Posterior vena cava (tissue), 2 donors: Measurements from ENCODE around the gene HADHB. TPM values are rescaled to one million over a fixed set of nuclear protein-coding genes. Genes with fewer than 3 reads are reported as not detected.
A peak's percentile ranks its signal among the peaks of the same experiment; 100 is the strongest.
"Not testable (repeated sequence)": the region's sequence is repeated elsewhere in the genome, so short reads cannot be mapped to it uniquely, and the experiment has no call there.

Experiments
- DNase-seq: peaks from one replicate; pipeline ENCODE4 v3.0.0-alpha.2; 2020; ENCODE audit warnings: low spot score
- intact Hi-C, 2 donors: fragments of 100-400 bp; cut with DNase I; formaldehyde crosslinking; loops; one replicate each; pipeline versions ENCODE4 v1.14.1 to v1.14.2; 2022 to 2023
- total RNA-seq, 2 donors: library from RNA; stranded (reverse); fragmentation: NEBNext Ultra II Directional; extraction: Animal tissue kit (Norgen Biotek cat#: 25700); gene quantifications; one replicate each; pipeline ENCODE4 v1.2.1, GENCODE V29; 2021
- donor health status: DM: yes; HTN: yes; CAD: no.
- donor health status: DM: yes; HTN: yes; CAD: no.

Gene HADHB
- total RNA-seq, 2 donors from 2014 or later, result 87.6 to 125 TPM

DNA sequence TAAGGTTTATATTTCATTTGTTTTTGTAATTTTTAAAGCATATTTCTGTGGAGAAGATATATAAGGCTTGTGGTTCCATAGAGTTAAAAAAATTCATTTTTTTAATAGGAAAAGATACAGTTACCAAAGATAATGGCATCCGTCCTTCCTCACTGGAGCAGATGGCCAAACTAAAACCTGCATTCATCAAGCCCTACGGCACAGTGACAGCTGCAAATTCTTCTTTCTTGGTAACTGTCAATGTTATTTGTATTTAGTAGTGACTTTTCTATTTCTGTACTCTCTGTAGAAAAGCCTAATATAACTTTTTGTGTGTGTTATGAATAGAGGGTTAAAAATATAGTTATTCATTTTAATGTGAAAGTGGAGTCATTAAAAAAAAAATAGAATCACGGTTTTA is 35.1 kb downstream of the HADHB start:
- DNase-seq, result no peak
- intact Hi-C loops, result no loop called here

DNA sequence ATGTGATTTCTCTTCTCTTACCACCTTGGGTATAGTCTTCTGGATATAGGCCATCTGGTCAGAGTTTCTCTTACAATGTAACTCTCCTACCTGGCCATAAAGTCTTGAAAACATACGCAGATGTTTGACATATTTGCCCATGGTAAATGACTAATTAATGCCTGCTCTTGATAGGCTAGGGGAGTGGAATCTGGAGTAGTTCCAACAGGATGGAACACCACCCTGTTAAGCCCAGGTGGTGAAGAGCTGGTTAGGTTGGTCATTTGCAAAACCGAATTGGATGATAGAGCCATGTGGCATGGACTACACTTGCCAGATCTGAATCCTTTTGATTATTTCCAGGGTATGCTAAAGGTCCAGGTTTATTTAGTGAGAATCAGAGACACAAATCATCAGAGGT is 36.5 kb downstream of the HADHB start:
- no peak for DNase-seq
- intact Hi-C loops, result no loop called here

DNA sequence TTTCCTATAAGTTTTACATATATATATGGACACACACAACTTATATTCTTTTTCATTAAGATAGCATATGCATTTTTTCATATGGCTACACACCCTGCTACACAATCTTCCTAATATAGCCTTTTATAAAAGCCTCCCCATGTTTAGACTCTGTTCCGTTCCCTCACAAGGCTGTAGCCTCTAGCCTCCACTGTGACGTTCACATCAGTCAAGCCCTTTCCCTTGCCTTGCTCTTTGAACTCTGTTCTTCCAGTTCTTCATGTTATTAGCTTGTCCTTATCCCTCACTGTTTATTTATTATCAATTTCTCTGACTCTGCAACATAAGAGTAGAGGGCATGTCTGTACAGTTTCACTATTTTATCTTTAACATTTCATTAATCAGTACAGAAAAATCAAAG is 38.9 kb downstream of the HADHB start:
- intact Hi-C loops, result no loop called here

DNA sequence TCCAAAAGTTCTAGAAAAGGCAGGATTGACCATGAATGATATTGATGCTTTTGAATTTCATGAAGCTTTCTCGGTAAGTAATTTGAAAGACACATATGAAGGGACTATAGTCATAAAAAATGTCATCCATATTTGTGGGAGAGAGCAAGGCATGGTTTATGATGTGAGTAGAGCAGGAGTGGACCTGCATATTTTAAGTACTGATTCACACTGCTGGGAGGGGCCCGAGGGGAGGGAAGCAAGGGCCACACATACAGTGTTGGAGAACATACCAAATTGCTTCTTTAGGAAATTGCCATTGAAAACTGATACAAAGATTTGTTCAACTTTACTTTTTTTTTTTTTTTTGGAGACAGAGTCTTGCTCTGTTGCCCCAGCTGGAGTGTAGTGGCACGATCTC is 39.4 kb downstream of the HADHB start:
- intact Hi-C loops, result no loop called here
- DNase-seq, result no peak

More for the DNA sequence above, 38.9 kb downstream of the HADHB start:
- DNase-seq, result no peak

DNA sequence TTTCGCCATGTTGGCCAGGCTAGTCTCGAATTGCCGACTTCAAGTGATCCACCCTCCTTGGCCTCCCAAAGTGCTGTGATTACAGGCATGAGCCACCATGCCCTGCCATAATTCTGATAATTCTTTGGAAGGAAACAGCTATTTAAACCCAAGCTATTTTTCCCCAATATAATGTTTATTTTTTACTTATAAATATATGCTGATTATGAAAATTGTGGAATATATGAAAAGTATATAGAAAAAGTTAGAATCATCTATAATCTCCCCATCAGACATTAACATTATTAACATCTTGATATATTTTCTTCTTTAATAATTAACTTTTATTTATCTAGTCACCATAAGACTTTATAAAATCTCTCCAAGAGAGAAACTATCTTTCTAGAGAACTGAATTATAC is 41.2 kb downstream of the HADHB start:
- intact Hi-C loops, result no loop called here
- no peak for DNase-seq

DNA sequence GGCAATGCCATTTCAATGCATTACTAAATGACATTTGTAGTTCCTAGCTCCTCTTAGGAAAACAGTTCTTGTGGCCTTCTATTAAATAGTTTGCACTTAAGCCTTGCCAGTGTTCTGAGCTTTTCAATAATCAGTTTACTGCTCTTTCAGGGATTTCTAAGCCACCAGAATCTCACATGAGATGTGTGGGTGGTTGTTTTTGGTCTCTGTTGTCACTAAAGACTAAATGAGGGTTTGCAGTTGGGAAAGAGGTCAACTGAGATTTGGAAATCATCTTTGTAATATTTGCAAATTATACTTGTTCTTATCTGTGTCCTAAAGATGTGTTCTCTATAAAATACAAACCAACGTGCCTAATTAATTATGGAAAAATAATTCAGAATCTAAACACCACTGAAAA is 45.3 kb downstream of the HADHB start:
- DNase-seq, result no peak
- intact Hi-C loops, result no loop called here

DNA sequence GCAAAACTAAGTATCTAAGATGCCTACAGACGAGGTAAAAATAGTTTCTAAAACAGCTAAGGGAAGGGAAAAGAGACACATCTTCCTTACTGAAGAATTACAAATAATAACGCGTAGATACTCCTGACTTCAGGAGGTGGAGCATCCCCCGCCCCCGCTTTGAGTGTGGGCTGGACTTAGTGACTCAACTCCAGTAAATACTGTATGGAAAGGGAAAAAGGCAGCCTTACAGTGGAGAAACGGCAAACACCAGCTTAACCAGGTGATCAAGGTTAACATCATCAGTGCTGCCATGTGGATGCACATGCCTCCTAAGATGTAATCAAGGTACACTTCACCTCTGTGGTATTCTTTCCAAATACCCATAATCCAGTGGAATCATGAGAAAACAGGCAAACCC is 47.9 kb downstream of the HADHB start:
- no peak for DNase-seq
- intact Hi-C loops, result no loop called here

DNA sequence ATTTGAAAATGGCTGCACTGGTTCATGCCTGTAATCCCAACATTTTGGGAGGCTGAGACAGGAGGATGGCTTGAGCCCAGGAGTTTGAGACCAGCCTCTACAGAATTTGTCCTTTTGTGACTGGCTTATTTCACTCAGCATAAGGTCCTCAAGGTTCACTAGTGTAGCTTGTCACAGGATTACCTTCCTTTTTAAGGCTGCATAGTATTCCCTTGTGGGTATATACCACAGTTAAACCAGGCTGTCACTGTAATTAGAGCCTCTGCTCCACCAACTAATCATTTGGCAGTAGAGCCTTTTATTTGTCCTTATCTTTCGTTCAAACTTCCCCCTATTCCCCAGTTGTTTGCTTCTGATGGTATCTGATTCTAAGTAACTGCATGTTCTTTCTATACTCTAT is 50.8 kb downstream of the HADHB start:
- intact Hi-C loops, result no loop called here
- no peak for DNase-seq

DNA sequence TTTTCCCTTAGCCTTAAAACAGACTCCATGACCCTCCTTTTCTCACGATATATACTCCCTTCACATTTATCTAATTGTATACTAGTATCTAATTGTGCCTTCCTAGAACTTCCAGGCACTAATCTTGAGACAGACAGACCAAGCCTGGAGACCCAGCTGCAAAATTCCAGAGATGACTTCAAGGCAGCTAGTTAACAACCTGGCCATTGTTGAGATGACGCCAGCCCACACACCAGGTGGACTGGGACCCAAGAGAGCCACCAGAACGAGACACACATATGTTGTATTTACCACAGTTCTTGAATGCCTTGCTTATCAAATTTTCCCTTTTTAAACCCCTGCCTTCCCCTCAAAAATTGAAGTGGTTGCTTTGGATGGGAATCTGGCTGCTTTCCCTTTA is 52.3 kb downstream of the HADHB start:
- DNase-seq, result no peak
- intact Hi-C loops, result no loop called here

DNA sequence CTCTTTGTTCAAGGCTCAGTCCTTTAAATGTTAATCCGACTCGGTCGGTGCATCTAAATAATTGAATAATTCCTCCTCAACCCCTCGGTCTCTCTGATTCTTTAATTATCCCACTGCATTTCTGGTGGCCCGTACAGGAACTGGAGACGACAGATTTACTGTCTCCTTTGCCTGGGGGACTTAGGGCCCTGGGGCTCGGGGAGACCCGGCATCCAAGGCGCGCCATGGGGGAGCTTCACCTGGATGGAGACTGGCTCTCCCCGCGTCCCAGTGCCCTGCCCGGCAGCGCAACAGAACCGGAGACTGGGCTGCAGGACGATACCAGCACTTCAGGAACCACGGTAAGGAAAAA is 53.5 kb downstream of the HADHB start:
- intact Hi-C loops, result no loop called here
- no peak for DNase-seq

DNA sequence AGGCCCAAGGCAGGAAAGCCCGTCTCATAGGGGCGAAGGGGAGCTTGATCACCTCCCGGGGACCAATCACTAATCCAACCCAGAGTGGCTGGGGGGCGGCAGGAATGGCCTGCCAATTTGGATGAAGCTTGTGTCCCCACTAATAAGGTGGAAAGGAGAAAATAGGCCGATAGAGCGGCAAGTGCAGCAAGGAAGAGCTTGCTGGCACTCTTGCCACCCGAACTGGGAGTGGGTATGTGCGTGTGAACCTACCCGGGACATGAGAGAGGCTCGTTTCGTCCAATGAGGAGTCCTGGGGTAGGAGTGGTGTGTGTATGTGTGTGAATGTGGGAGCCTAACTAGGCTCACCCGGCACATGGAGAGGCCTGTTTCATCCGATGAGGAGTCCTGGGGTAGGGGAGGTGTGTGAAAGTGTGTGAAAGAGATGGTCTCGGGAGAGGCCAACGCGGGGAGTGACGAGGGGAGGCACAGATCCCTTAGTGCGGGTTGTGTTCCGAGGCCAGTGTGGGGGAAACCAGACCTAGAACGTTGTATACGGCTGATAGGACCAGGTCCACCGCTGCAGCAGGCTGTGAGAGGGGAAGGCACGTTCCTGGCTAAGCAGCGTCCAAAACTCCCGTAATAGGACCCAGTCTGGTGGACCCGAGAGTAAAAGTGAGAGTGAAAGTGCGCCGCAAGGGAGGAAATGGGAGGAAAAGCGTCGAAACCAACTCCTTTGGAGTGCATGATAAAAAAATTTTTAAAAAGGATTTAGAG is 54.1 kb downstream of the HADHB start:
- intact Hi-C loops, result no loop called here
- DNase-seq, result no peak

DNA sequence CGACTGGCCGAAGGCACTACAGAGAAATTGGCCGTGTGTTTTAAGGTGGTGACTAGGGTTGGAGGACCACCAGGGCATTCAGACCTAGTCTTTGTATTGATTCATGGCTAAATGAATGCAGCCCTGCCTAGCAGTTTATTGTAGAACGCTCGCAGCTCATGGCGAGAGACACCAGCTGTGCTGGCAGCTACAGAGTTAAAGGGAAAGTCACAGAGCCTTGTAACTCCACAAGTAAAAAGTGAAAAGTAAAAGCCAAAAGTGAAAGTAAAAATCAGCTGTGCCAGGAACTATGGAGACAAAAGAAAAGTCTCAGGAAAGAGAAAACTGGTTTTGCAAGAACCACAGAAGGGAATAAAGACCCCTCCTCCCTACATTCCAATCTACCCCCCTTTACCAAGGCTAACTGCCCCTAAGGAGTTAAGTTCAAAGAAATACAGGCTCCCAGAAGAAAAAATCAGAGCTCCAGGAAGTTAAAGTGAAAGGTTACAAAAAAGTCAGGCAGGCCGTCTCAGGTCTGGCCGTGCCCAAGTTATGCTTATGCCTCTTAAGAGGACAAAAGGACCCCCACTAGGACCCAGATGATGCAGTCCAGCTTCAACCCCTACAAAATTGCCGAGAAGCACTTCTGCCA is 54.8 kb downstream of the HADHB start:
- no peak for DNase-seq
- intact Hi-C loops, result no loop called here

DNA sequence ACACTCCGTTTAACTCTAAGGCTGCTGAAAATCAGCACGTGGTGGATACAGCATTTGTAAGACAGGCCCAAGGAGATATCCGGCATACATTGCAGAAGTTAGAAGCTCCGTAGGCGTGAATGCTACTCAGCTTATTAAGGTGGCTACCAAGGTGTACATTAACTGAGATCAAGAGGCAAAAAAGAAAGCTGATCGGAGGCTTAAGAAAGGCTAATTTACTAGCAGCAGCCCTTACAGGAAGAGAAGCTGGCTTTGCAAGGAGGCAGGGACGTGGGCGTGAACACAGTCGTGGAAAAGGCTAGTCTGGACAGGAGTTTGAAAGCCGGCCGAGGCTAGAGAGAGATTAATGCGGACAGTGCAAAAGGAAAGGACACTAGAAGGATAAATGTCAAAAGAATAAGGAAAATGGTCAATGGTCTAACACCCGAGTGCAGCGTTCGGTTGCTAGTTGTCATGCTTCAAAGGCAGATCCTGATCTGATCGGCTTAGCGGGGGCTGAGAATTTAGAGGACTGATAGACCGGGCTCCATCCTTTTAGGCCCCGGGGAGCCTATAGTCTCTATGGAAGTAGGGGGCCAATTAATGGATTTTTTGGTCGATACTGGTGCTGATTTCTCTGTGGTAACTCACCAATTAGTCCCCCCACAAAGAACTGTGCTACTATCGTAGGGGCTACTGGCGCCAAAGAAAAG is 55.6 kb downstream of the HADHB start:
- no peak for DNase-seq

DNA sequence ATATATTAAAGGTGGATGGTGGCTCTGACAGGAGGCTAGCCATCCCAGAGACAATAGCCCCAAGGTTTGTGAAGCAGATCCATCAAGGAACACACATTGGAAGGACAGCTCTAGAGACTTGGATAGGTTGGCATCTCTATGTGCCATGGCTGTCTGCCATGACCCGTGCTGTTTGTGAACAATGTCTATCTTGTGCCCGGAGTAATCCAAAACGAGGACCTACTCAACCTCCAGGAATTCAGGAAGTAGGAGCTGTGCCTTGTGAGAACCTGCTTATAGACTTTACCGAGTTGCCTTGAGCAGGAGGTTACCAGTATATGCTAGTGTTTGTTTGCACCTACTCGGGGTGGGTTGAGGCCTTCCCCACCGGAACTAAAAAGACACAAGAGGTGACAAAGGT is 58.1 kb downstream of the HADHB start:
- intact Hi-C loops, result no loop called here
- DNase-seq, result no peak

More for the DNA sequence above, 55.6 kb downstream of the HADHB start:
- intact Hi-C loops, result no loop called here

DNA sequence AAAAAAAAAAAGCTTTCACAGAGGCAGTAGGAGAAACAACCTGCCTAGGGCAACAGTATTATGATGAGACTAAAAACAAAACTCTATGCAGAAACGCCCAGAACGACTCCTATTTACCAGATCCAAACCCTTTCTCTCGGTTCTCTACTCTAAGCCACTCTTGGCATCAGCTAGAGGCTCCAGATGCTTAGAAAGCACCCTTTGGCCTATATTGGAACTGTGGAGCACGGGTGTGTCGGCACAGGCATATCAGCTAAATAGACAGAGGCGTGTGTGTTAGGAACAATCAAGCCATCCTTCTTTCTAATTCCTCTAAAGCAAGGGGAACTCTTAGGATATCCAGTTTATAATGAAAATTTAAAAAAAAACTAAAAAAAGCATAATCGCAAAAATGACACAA is 60.4 kb downstream of the HADHB start:
- intact Hi-C loops, DNase-seq: not testable (repeated sequence)

DNA sequence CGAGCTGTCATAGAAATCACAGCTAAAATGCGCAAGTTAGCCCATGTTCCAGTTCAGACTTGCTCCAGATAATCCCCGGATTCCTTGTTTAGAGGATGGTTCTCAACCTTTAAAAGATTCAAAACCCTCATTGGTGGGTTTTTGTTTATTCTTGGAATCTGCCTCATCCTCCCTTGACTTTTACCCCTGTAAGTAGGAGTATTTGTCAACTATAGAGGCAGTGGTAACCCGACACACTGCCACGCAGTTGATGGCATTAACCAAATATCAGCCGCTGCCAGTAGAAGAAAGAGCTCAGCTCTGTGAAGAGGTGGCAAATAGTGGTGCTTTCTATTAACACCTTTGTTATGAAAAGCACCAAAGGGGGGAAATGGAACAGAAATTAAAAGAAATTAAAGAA is 60.8 kb downstream of the HADHB start:
- intact Hi-C loops, result no loop called here

DNA sequence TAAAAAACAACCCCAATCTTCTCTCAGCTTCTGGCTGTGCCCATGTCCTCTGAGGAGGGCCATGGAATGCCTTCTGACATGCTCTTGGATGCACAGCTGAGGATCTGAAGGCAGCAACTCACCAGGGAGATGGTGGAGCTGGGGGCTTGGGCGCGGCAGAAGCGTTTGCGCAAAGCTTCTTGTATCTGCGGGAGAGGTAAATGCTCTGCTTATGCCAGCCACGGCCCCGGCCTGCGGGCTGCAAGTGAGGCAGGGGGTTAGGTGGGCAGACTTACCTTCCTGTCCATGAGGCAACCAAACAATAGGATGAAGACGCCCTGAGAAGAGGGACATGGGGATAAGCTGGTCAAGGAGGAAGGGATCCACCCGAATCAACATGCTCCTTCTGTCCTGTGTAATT is 65.2 kb downstream of the HADHB start:
- intact Hi-C loops, result no loop called here

More for the DNA sequence above, 60.8 kb downstream of the HADHB start:
- DNase-seq, result no peak

DNA sequence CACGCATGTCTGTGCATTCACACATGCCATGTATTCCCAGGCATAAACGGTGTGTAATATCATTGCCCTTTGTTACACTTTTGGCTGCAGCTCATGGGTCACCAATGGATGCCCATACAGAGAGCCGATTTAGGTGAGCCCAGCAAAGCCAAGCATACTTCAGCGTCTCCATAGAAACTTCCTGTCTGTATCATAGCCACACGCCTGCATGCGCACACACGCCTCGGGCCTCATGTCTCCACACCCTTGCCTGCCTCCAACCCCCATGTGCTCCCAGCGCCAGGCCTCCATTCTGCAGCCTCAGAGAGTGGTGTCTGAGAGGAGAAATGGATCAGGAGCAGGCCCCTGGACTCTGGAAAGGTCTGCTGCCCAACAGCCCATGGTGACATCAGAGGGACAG is 67.7 kb downstream of the HADHB start:
- no peak for DNase-seq
- intact Hi-C loops, result no loop called here

More for the DNA sequence above, 65.2 kb downstream of the HADHB start:
- DNase-seq, result no peak

DNA sequence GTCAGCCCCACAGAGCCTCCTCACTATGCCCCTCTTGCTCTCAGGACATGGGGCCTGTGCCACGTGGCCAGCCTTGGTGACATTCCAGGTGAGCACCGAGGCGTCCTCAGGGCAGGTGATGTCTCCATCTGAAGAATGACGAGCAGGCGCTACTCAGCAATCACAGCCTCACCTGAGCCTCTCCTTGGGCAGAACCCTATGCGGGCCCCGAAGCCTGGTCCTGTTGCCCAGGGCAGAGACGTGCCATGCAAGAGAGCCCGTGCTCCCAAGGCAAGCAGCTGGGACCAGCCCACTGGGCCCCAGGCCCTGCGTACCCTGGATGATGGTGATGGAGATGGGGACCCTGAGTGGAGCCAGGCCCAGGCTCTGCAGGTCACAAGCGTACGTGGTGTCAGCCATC is 68.7 kb downstream of the HADHB start:
- intact Hi-C loops, result no loop called here
- no peak for DNase-seq

DNA sequence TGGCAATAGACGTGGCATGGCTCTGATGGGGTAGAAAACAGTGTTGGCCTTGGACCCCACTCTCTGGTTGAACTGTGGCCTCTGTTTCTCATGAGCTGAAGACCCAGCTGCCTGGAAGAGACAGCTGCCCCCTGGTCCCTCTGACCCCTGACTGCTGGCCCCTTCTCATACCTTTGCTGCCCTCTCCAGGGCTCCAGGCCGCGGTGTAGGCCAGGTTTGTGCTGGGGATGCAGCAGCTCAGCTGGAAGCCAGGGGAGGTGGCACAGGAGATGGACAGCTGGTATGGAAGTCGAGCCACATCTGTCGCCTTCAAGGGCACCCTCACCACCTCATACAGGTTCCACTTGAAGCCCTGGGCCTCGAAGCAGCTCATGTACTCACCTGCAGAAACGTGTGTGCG is 69.5 kb downstream of the HADHB start:
- intact Hi-C loops, result no loop called here
- DNase-seq, result peak; percentile 68

DNA sequence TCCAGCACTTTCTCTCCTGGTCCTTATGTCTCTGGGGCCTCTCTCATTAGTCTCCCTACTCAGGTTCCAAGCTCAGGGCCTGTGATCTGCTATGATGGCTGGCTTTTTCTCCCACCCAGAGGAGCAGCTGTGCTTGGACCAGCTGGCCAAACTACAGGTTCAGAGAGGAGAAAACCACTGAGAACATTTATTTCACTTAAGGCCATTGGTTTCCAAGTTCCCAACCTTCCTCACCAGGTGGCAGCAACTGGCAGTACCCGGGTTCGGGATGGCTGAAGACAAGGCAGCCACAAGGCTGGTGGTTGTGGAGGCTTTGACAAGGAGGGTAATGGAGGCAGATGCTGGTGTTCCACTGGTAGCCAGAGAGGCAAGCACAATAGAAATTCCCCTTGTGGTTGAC is 71.3 kb downstream of the HADHB start:
- DNase-seq, result no peak
- intact Hi-C loops, result no loop called here
